IMR-90 (cell line): ENCODE measurements around the gene ACVRL1. TPM values are rescaled to one million over a fixed set of nuclear protein-coding genes. Genes with fewer than 3 reads are reported as not detected.
"Not testable (repeated sequence)": the region's sequence is repeated elsewhere in the genome, so short reads cannot be mapped to it uniquely, and the experiment has no call there.

ENCODE experiments used
- ATAC-seq: fragments of 200-7000 bp; cut with Tn5 transposase; 2 replicates; pipeline ENCODE4 v1.9.1; 2020; ENCODE audit warnings: low read depth, mild to moderate bottlenecking, moderate library complexity
- BruUV-seq: library from RNA; stranded (reverse); fragments of 400-500 nt; replicated peaks from 2 replicates; lab custom pipeline; 2021; lab: Mats Ljungman, UMichigan
- CTCF ChIA-PET: fragments of 300-600 bp; formaldehyde crosslinking; extraction: SDS; loops from one replicate; lab custom pipeline; 2021; ENCODE audit warnings: antibody characterized with exemption; lab: Yijun Ruan, JAX
- POLR2A ChIA-PET: fragments of 300-600 bp; sonication (Branson Sonifier 250); formaldehyde crosslinking; loops from one replicate; lab custom pipeline; 2022; ENCODE audit warnings: antibody characterized with exemption; ENCODE audit not compliant: unreplicated experiment; lab: Charles Lee
- DNase-seq: peaks from one replicate; pipeline ENCODE4 v3.0.0; 2013
- H2AFZ ChIP-seq: replicated peaks from 2 replicates; pipeline ENCODE3; 2013; ENCODE audit warnings: low read length, mild to moderate bottlenecking; ENCODE audit not compliant: poor library complexity
- H2AK5ac ChIP-seq: 2 replicates; pipeline ENCODE4 v1.6.1; 2013; ENCODE audit warnings: low read depth, low read length, inconsistent platforms
- H2AK9ac ChIP-seq: replicated peaks from 2 replicates; pipeline ENCODE3; 2013; ENCODE audit warnings: mild to moderate bottlenecking, low read depth, low read length, moderate library complexity; ENCODE audit not compliant: poor library complexity
- H2BK120ac ChIP-seq: 2 replicates; pipeline ENCODE4 v1.6.1; 2013; ENCODE audit warnings: low read depth, low read length, inconsistent platforms
- H2BK15ac ChIP-seq: 3 replicates; pipeline ENCODE4 v1.6.1; 2013; ENCODE audit warnings: low read depth, low read length, inconsistent platforms
- H2BK20ac ChIP-seq: 2 replicates; pipeline ENCODE4 v1.6.1; 2013; ENCODE audit warnings: low read depth, mild to moderate bottlenecking, inconsistent platforms, low read length, moderate library complexity
- H2BK5ac ChIP-seq: 2 replicates; pipeline ENCODE4 v1.6.1; 2013; ENCODE audit warnings: mild to moderate bottlenecking, low read depth, low read length, inconsistent platforms; ENCODE audit not compliant: poor library complexity, severe bottlenecking
- H3K14ac ChIP-seq: replicated peaks from 2 replicates; pipeline ENCODE4 v1.6.1; 2013; ENCODE audit warnings: low read depth, low read length, inconsistent platforms
- H3K18ac ChIP-seq: 2 replicates; pipeline ENCODE4 v1.6.1; 2013; ENCODE audit warnings: low read depth, low read length, control low read depth
- H3K23ac ChIP-seq: 2 replicates; pipeline ENCODE4 v1.6.1; 2013; ENCODE audit warnings: low read depth, low read length, inconsistent platforms
- H3K27ac ChIP-seq: 2 replicates; pipeline ENCODE4 v1.5.1; 2013; ENCODE audit warnings: mild to moderate bottlenecking, control low read depth, low read length; ENCODE audit not compliant: insufficient read depth
- H3K27me3 ChIP-seq: 2 replicates; pipeline ENCODE4 v1.6.1; 2013; ENCODE audit warnings: low read length; ENCODE audit not compliant: control insufficient read depth, insufficient read depth
- H3K36me3 ChIP-seq: 2 replicates; pipeline ENCODE4 v1.6.1; 2013; ENCODE audit warnings: low read length, mixed read lengths; ENCODE audit not compliant: control insufficient read depth, insufficient read depth
- H3K4ac ChIP-seq: 2 replicates; pipeline ENCODE4 v1.6.1; 2013; ENCODE audit warnings: low read depth, low read length, inconsistent platforms
- H3K4me1 ChIP-seq: 2 replicates; pipeline ENCODE4 v1.6.1; 2013; ENCODE audit warnings: low read length, mixed read lengths; ENCODE audit not compliant: control insufficient read depth, insufficient read depth
- H3K4me2 ChIP-seq: 2 replicates; pipeline ENCODE4 v1.6.1; 2013; ENCODE audit warnings: low read depth, mild to moderate bottlenecking, control low read depth, low read length, moderate library complexity
- H3K4me3 ChIP-seq: 2 replicates; pipeline ENCODE4 v1.5.1; 2013; ENCODE audit warnings: low read depth, mild to moderate bottlenecking, control low read depth, low read length, moderate library complexity; ENCODE audit not compliant: insufficient read depth
- H3K56ac ChIP-seq: 2 replicates; pipeline ENCODE4 v1.6.1; 2013; ENCODE audit warnings: low read length, inconsistent platforms; ENCODE audit not compliant: insufficient read depth; ENCODE audit errors: extremely low read depth
- H3K79me1 ChIP-seq, 2 experiments: 2 replicates each; pipeline ENCODE4 v1.6.1; 2013; ENCODE audit warnings: low read length in 2 of 2, inconsistent platforms in 1 of 2, low read depth in 1 of 2
- H3K9ac ChIP-seq: 2 replicates; pipeline ENCODE4 v1.6.1; 2013; ENCODE audit warnings: low read depth, low read length, control low read depth
- H3K9me1 ChIP-seq: 2 replicates; pipeline ENCODE4 v1.6.1; 2013; ENCODE audit warnings: low read length, inconsistent platforms; ENCODE audit not compliant: insufficient read depth
- H3K9me3 ChIP-seq: 2 replicates; pipeline ENCODE4 v1.6.1; 2013; ENCODE audit warnings: low read length; ENCODE audit not compliant: control insufficient read depth, insufficient read depth
- H4K20me1 ChIP-seq: 2 replicates; pipeline ENCODE4 v1.6.1; 2013; ENCODE audit warnings: low read length, inconsistent platforms; ENCODE audit not compliant: insufficient read depth
- H4K5ac ChIP-seq: 2 replicates; pipeline ENCODE4 v1.6.1; 2013; ENCODE audit warnings: mild to moderate bottlenecking, low read depth, low read length, control low read depth
- H4K8ac ChIP-seq, 2 experiments: 2 replicates each; pipeline ENCODE4 v1.6.1; 2013; ENCODE audit warnings: low read depth in 2 of 2, low read length in 2 of 2, control low read depth in 1 of 2, inconsistent platforms in 1 of 2
- H4K91ac ChIP-seq: 2 replicates; pipeline ENCODE4 v1.6.1; 2013; ENCODE audit warnings: low read depth, low read length, inconsistent platforms; ENCODE audit not compliant: insufficient read depth
- WGBS, 2 experiments: methylation state at CpG; one replicate each; pipeline versions ENCODE4 v1.1.5 to v1.1.7; 2013; ENCODE audit warnings: missing lambda C conversion rate in 2 of 2; ENCODE audit not compliant: insufficient read length in 1 of 2; ENCODE audit errors: extremely low coverage in 2 of 2; 5-methylcytosine and 5-hydroxymethylcytosine counted together
- dilution Hi-C: fragments of 300-500 bp; cut with HindIII; formaldehyde crosslinking; loops from one replicate; pipeline ENCODE4 v1.14.3; 2018; ENCODE audit warnings: low sequenced_read_pairs; ENCODE audit not compliant: unreplicated experiment
- in situ Hi-C: fragments of 300-500 bp; cut with MboI; formaldehyde crosslinking; loops from 3 replicates; pipeline ENCODE4 v1.14.3; 2019; ENCODE audit warnings: low sequenced_read_pairs, inconsistent platforms, mixed read lengths
- intact Hi-C: fragments of 100-400 bp; cut with micrococcal nuclease; formaldehyde crosslinking; loops from 2 replicates; pipeline ENCODE4 v1.10.0; 2022
- polyA plus RNA-seq, 3 experiments: library from polyadenylated mRNA; depleted of rRNA; stranded (reverse); fragments of >200 nt; gene quantifications; 2 replicates each; pipeline ENCODE4 v1.2.3, GENCODE V29; 2012; ENCODE audit warnings: low replicate concordance in 1 of 3
- total RNA-seq: library from RNA; depleted of rRNA; stranded (reverse); fragments of >200 nt; gene quantifications from 2 replicates; pipeline ENCODE4 v1.2.3, GENCODE V29; 2012

ACVRL1 gene
- total and polyA plus RNA-seq, 2 of the 4 experiments (the other 2 are of a cell fraction): 6.4 to 7.5 TPM

- H3K56ac ChIP-seq, H3K23ac ChIP-seq, H3K27me3 ChIP-seq, dilution Hi-C loops, H2AK9ac ChIP-seq, H3K18ac ChIP-seq, intact Hi-C loops, BruUV-seq, H3K4me2 ChIP-seq, H3K4me1 ChIP-seq, H3K4me3 ChIP-seq, H3K9ac ChIP-seq, DNase-seq, H3K79me1 ChIP-seq, H4K20me1 ChIP-seq, H3K9me3 ChIP-seq, H3K9me1 ChIP-seq, in situ Hi-C loops, H3K36me3 ChIP-seq, ATAC-seq: not testable (repeated sequence)
- 97% methylated on average over 6 of the region's 10 CpGs; no CpG with 5 or more reads in 1 of the 2 experiments for WGBS, 2 experiments
- Histone ChIP-seq H2BK120ac (peak overlapping the region; percentile 46; the same call in 1 of the 2 replicates), H3K4ac (peak overlapping the region; percentile 46; the same call in 1 of the 2 replicates), H4K91ac (peak overlapping the region; percentile 13; the same call in 1 of the 2 replicates), H2AK5ac (peak overlapping the region; percentile 63; the same call in 1 of the 2 replicates), H4K8ac (peak overlapping the region; percentile 8 to 70; a peak in 3 of 4 replicates), H2AFZ (peak overlapping the region; percentile 74), H3K27ac (peak overlapping the region; percentile 12; the same call in 1 of the 2 replicates), H4K5ac (peak overlapping the region; percentile 30; the same call in 1 of the 2 replicates), H2BK5ac (peak overlapping the region; percentile 76), H3K14ac (0 out of 2 replicates have a peak overlapping the region, but pooled peaks have one; percentile 43), H2BK15ac (peak overlapping the region; percentile 18; the same call in 1 of the 3 replicates), H2BK20ac (peak overlapping the region; percentile 13; the same call in 1 of the 2 replicates)
- ChIA-PET CTCF (interaction anchor here (1.0 to 2.4 kb wide), 4 partner anchors 9 to 465 kb away, joined by 3 to 12 read pairs (median 4); no protein-coding TSS in a partner anchor), POLR2A (interaction anchor here (0.7 kb wide), 1 partner anchor 1091 kb away, joined by 5 read pairs; no protein-coding TSS in a partner anchor)
Observed at GRCh38 chr12:51885294-51886020, 21.8 kb upstream of the ACVRL1 start.
